Measurements from ENCODE around the gene KRT36. TPM values are rescaled to one million over a fixed set of nuclear protein-coding genes. Genes with fewer than 3 reads are reported as not detected.

KRT36 gene
- polyA plus RNA-seq, 1 donor (not counting 4 experiments of a cell fraction or from before 2014, with no cell fraction given): not detected

- dilution Hi-C loops (cut with MboI; ENCODE audit: extremely low pct_ligation_motif_present, low sequenced_read_pairs): no loop called here
- no peak for FAIRE-seq
These were observed 4.5 kb downstream of the KRT36 start for GRCh38 chr17:41484920-41485904.

DNA sequence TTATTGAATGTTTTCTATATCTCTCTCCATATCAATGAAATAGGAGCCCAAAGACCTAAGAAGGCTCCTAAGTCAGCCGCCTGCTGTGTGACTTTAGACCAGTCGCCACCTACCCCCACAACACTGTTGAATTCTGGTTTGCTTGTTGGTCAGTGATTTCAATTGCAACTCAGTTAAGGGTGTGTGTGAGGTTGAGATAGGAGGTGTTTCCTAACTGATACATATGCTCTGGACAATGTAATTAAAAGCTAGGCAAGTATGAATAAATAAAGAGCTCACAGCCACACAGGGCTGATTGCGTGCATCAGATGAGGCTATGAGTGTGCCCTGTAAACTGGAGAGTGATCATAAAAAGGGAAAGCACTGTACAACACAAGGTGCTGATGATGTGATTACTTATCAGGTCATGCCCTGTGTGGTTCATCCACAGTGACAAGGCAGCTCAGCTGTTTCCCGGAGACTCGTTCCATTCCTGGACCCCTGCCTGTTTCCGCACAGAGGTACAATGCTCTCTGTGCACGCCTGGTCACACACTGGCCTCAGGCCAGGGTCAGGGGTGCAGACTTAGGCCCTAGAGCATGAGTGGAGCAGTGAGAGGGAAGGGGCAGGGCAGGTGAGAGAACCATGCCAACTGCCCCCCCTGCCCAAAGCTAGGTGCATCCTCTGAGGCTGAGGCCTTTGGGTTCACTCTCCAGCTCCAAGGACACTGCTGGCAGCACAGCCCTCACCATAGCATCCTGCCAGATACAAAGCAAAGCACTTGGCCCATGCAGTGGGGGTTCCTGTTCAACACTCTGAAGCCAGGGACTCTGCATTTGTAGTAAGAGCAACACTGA, 5.5 kb downstream of the KRT36 start:
- no peaks in the 10 kb centered on the region for H3K9me1 ChIP-seq (ENCODE audit: control insufficient read depth, extremely low read depth, insufficient read depth, low read length)
- no peak overlapping the region for H2AFZ ChIP-seq (ENCODE audit: control insufficient read depth, low read length)
- no peak overlapping the region for H3K27ac ChIP-seq (ENCODE audit: control insufficient read depth, insufficient read depth, low read length)
- TF ChIP-seq, protein P1, sequence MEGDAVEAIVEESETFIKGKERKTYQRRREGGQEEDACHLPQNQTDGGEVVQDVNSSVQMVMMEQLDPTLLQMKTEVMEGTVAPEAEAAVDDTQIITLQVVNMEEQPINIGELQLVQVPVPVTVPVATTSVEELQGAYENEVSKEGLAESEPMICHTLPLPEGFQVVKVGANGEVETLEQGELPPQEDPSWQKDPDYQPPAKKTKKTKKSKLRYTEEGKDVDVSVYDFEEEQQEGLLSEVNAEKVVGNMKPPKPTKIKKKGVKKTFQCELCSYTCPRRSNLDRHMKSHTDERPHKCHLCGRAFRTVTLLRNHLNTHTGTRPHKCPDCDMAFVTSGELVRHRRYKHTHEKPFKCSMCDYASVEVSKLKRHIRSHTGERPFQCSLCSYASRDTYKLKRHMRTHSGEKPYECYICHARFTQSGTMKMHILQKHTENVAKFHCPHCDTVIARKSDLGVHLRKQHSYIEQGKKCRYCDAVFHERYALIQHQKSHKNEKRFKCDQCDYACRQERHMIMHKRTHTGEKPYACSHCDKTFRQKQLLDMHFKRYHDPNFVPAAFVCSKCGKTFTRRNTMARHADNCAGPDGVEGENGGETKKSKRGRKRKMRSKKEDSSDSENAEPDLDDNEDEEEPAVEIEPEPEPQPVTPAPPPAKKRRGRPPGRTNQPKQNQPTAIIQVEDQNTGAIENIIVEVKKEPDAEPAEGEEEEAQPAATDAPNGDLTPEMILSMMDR (optimal IDR thresholded peaks at IDR 0.05 in 1 of 3, IDR thresholded peaks at IDR 0.05 in 1 of 3, conservative IDR thresholded peaks at IDR 0.05 in 1 of 3; ENCODE audit: extremely low read depth in 1 of 3, insufficient read depth in 2 of 3, low read length in 3 of 3): no peak
- TF ChIP-seq EZH2 (IDR thresholded peaks at IDR 0.05; ENCODE audit: low read length): no peak
- H3K36me3 ChIP-seq (ENCODE audit: control insufficient read depth in 2 of 2, extremely low read depth in 1 of 2, insufficient read depth in 2 of 2, low read length in 2 of 2): no peaks in the 10 kb centered on the region
- H3K27me3 ChIP-seq (ENCODE audit: control insufficient read depth, extremely low read depth, insufficient read depth, low read length): no peaks in the 10 kb centered on the region
- no peak overlapping the region for H3K9ac ChIP-seq (ENCODE audit: control insufficient read depth, extremely low read depth, insufficient read depth, low read length)
- no peak overlapping the region for H3K4me2 ChIP-seq (ENCODE audit: control insufficient read depth, extremely low read depth, insufficient read depth, low read depth, low read length)
- dilution Hi-C loops (cut with MboI; ENCODE audit: extremely low pct_ligation_motif_present, low sequenced_read_pairs): no loop called here
- DNase-seq (ENCODE audit: low read depth, low spot score) (no peak), FAIRE-seq (no peak)
- no peaks in the 10 kb centered on the region for H3K79me2 ChIP-seq (ENCODE audit: control insufficient read depth, insufficient read depth, low read length)
- no peaks in the 10 kb centered on the region for H4K20me1 ChIP-seq (ENCODE audit: control insufficient read depth, extremely low read depth, insufficient read depth, low read length)
- no peak overlapping the region for H3K4me3 ChIP-seq (ENCODE audit: control insufficient read depth in 2 of 3, extremely low read depth in 1 of 3, insufficient read depth in 2 of 3, low read depth in 1 of 3, low read length in 3 of 3)
- no peaks in the 10 kb centered on the region for H3K9me3 ChIP-seq (ENCODE audit: control insufficient read depth, low read depth, low read length)
- H3K4me1 ChIP-seq (ENCODE audit: control insufficient read depth, extremely low read depth, insufficient read depth, low read length): no peaks in the 10 kb centered on the region

More at GRCh38 chr17:41484920-41485904, 4.5 kb downstream of the KRT36 start:
- H3K36me3 ChIP-seq (ENCODE audit: control insufficient read depth in 2 of 2, extremely low read depth in 1 of 2, insufficient read depth in 2 of 2, low read length in 2 of 2): no peaks in the 10 kb centered on the region
- no peaks in the 10 kb centered on the region for H3K27me3 ChIP-seq (ENCODE audit: control insufficient read depth, extremely low read depth, insufficient read depth, low read length)
- no peaks in the 10 kb centered on the region for H4K20me1 ChIP-seq (ENCODE audit: control insufficient read depth, extremely low read depth, insufficient read depth, low read length)
- H3K9me3 ChIP-seq (ENCODE audit: control insufficient read depth, low read depth, low read length): no peaks in the 10 kb centered on the region
- H3K4me1 ChIP-seq (ENCODE audit: control insufficient read depth, extremely low read depth, insufficient read depth, low read length): no peaks in the 10 kb centered on the region
- H3K27ac ChIP-seq (ENCODE audit: control insufficient read depth, insufficient read depth, low read length): no peak overlapping the region
- no peaks in the 10 kb centered on the region for H3K79me2 ChIP-seq (ENCODE audit: control insufficient read depth, insufficient read depth, low read length)
- H3K4me3 ChIP-seq (ENCODE audit: control insufficient read depth in 2 of 3, extremely low read depth in 1 of 3, insufficient read depth in 2 of 3, low read depth in 1 of 3, low read length in 3 of 3): no peak overlapping the region
- no peaks in the 10 kb centered on the region for H3K9me1 ChIP-seq (ENCODE audit: control insufficient read depth, extremely low read depth, insufficient read depth, low read length)
- TF ChIP-seq, protein P1 (optimal IDR thresholded peaks at IDR 0.05 in 1 of 3, IDR thresholded peaks at IDR 0.05 in 1 of 3, conservative IDR thresholded peaks at IDR 0.05 in 1 of 3; ENCODE audit: extremely low read depth in 1 of 3, insufficient read depth in 2 of 3, low read length in 3 of 3): no peak
- TF ChIP-seq EZH2 (IDR thresholded peaks at IDR 0.05; ENCODE audit: low read length): no peak
- no peak overlapping the region for H3K9ac ChIP-seq (ENCODE audit: control insufficient read depth, extremely low read depth, insufficient read depth, low read length)
- no peak overlapping the region for H3K4me2 ChIP-seq (ENCODE audit: control insufficient read depth, extremely low read depth, insufficient read depth, low read depth, low read length)
- DNase-seq (ENCODE audit: low read depth, low spot score): no peak
- H2AFZ ChIP-seq (ENCODE audit: control insufficient read depth, low read length): no peak overlapping the region
